IMR-90 (cell line): Measurements from ENCODE around the gene ATP1A2.

Experiments
- POLR2A ChIP-seq: IDR thresholded peaks from 2 replicates; pipeline ENCODE4 v1.6.1; 2012; ENCODE audit warnings: mild to moderate bottlenecking, low read depth, low read length
- RFX5 ChIP-seq: IDR thresholded peaks from 2 replicates; pipeline ENCODE4 v1.8.0; 2012; ENCODE audit warnings: low read depth, mild to moderate bottlenecking, low read length, moderate library complexity
- TF ChIP-seq, protein P1 (sequence below): conservative IDR thresholded peaks from 2 replicates; pipeline ENCODE4 v1.5.1; 2012; ENCODE audit warnings: mild to moderate bottlenecking, low read depth, low read length, improper control_type of control experiment

DNA sequence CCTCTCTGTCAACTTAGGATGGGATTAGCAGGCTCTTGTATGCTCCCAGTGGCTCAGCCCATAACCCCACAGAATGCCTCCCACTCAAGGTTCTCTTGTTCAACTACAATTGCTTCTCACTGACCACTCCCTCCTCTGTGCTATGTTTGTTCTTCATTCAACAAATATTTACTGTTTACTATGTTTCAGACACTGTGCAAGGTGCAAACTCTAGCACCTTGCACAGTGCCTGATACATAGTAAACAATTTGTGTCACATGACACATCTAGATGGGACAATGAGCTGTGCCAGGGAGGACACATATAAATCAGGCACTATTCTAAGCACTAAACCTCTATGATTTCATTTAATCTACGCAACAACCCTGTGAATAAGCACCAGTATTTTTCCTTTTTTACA lies 15.4 kb downstream of the ATP1A2 start:
- TF ChIP-seq RFX5 (no peak), POLR2A (no peak)
- TF ChIP-seq, protein P1, sequence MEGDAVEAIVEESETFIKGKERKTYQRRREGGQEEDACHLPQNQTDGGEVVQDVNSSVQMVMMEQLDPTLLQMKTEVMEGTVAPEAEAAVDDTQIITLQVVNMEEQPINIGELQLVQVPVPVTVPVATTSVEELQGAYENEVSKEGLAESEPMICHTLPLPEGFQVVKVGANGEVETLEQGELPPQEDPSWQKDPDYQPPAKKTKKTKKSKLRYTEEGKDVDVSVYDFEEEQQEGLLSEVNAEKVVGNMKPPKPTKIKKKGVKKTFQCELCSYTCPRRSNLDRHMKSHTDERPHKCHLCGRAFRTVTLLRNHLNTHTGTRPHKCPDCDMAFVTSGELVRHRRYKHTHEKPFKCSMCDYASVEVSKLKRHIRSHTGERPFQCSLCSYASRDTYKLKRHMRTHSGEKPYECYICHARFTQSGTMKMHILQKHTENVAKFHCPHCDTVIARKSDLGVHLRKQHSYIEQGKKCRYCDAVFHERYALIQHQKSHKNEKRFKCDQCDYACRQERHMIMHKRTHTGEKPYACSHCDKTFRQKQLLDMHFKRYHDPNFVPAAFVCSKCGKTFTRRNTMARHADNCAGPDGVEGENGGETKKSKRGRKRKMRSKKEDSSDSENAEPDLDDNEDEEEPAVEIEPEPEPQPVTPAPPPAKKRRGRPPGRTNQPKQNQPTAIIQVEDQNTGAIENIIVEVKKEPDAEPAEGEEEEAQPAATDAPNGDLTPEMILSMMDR, result no peak
